Mesodermal cell (in vitro differentiated cells): Measurements from ENCODE around the gene STRADA.

ENCODE experiments used
- H3K27ac ChIP-seq: 2 replicates; pipeline ENCODE4 v1.7.0; 2013; ENCODE audit warnings: mild to moderate bottlenecking, low read depth, low read length, moderate library complexity; ENCODE audit not compliant: severe bottlenecking
- H3K36me3 ChIP-seq: 2 replicates; pipeline ENCODE4 v1.7.1; 2013; ENCODE audit warnings: mild to moderate bottlenecking, low read length, moderate library complexity; ENCODE audit not compliant: control insufficient read depth, insufficient read depth
- H3K4me1 ChIP-seq: one replicate; pipeline ENCODE4 v1.7.1; 2013; ENCODE audit warnings: mild to moderate bottlenecking, low read length; ENCODE audit not compliant: insufficient read depth, control insufficient read depth, poor library complexity, severe bottlenecking
- H3K4me3 ChIP-seq: 2 replicates; pipeline ENCODE4 v1.7.0; 2013; ENCODE audit warnings: low read length, control low read depth, mild to moderate bottlenecking; ENCODE audit not compliant: insufficient read depth, poor library complexity, severe bottlenecking; ENCODE audit errors: extremely low read depth
- H3K9me3 ChIP-seq: 2 replicates; pipeline ENCODE4 v1.7.1; 2013; ENCODE audit warnings: mild to moderate bottlenecking, low read length, moderate library complexity; ENCODE audit not compliant: control insufficient read depth
- WGBS, 2 experiments: methylation state at CpG; one replicate each; pipeline ENCODE4 v1.1.5; 2013; ENCODE audit warnings: missing lambda C conversion rate in 2 of 2; ENCODE audit not compliant: insufficient coverage in 2 of 2; 5-methylcytosine and 5-hydroxymethylcytosine counted together

The STRADA gene

GRCh38 chr17:63714550-63715277 lies 26.9 kb downstream of the STRADA start:
- Histone ChIP-seq H3K4me1 (no peaks in the 10 kb centered on the region), H3K36me3 (peaks cover 43% of the 10 kb centered on the region), H3K27ac (no peak overlapping the region), H3K9me3 (no peaks in the 10 kb centered on the region), H3K4me3 (no peak overlapping the region)
- 93 to 97% methylated on average over 7 to 9 of the region's 10 CpGs for WGBS, 2 experiments

DNA sequence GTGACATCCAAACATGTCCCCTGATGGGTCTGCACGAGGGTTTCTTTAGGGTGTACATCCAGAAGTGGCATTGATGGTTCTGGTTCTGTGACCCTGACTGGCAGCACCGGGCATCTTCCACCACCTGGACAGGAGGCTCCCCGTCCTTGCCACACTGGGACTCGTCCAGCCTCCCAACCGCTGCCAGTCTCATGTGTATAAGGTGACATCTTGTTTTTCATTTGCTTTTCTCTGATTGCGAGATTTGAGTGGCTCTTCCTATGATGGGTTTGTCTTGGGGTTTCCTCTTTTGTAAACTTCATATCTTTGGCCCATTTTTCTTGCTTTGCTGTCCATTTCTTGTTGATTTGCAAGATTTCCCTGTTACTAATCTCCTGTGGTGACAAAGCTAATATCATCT lies 32.5 kb downstream of the STRADA start:
- Histone ChIP-seq H3K4me1 (peaks cover 3% of the 10 kb centered on the region), H3K4me3 (no peak overlapping the region), H3K9me3 (no peaks in the 10 kb centered on the region), H3K36me3 (peaks cover 66% of the 10 kb centered on the region), H3K27ac (no peak overlapping the region)
- 96 to 98% methylated on average over 4 to 5 of the region's 6 CpGs for WGBS, 2 experiments

DNA sequence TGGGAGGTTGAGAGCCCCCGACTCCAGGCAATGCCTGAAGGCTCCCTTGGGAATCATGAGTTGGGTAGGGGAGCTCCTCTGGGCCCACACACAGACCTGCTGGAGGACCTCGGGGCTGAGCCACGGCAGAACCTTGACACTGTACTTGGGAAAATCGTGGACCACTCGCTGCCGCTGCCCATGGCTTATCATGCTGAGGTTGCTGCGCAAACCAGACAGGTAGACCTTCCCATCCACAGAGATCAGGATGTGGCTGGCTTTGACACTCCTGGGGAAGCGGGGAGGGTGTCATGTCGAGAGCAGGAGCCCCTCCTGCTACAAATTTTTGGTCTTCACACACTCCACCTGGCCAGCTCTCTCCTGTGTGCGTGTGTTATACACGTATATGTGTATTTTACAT lies 34.4 kb downstream of the STRADA start:
- peaks cover 57% of the 10 kb centered on the region for H3K36me3 ChIP-seq
- 93 to 95% methylated on average over 7 of the region's 11 CpGs for WGBS, 2 experiments
- no peaks in the 10 kb centered on the region for H3K9me3 ChIP-seq
- no peak overlapping the region for H3K27ac ChIP-seq
- H3K4me1 ChIP-seq = peaks cover 14% of the 10 kb centered on the region
- no peak overlapping the region for H3K4me3 ChIP-seq

GRCh38 chr17:63706336-63707082 lies 35.1 kb downstream of the STRADA start:
- H3K27ac ChIP-seq = no peak overlapping the region
- no peak overlapping the region for H3K4me3 ChIP-seq
- H3K36me3 ChIP-seq = peaks cover 53% of the 10 kb centered on the region
- H3K9me3 ChIP-seq = no peaks in the 10 kb centered on the region
- peaks cover 15% of the 10 kb centered on the region for H3K4me1 ChIP-seq
- 90 to 91% methylated on average over 4 to 5 of the region's 7 CpGs for WGBS, 2 experiments

DNA sequence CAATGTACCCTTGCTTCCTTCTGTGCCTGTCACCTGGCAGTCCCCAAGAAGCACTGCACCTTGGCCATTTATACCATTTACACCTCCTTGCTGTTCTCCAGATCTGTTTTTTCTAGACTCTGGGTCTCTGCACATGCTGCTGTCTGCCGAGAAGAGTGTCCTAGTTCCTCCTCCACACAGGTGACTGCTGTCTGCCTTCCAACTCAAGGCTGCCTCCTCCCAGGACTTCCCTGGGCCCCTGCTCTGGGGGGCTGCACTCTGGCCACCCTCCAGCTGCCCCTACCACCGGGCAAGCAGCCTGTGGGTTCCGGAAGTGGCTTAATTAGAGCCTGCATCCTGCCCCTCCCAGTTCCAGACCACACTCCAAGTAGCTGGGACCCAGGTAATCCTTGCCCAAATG lies 35.9 kb downstream of the STRADA start:
- WGBS, 2 experiments = 89 to 93% methylated on average over 3 of the region's 3 CpGs
- H3K27ac ChIP-seq = no peak overlapping the region
- peaks cover 47% of the 10 kb centered on the region for H3K36me3 ChIP-seq
- no peak overlapping the region for H3K4me3 ChIP-seq
- no peaks in the 10 kb centered on the region for H3K9me3 ChIP-seq
- peaks cover 21% of the 10 kb centered on the region for H3K4me1 ChIP-seq

GRCh38 chr17:63704836-63705235 lies 36.8 kb downstream of the STRADA start:
- H3K36me3 ChIP-seq = peaks cover 42% of the 10 kb centered on the region
- no peak overlapping the region for H3K4me3 ChIP-seq
- 92 to 98% methylated on average over 9 of the region's 9 CpGs for WGBS, 2 experiments
- no peak overlapping the region for H3K27ac ChIP-seq
- no peaks in the 10 kb centered on the region for H3K9me3 ChIP-seq
- peaks cover 21% of the 10 kb centered on the region for H3K4me1 ChIP-seq

GRCh38 chr17:63704259-63704576 lies 37.4 kb downstream of the STRADA start:
- peaks cover 21% of the 10 kb centered on the region for H3K4me1 ChIP-seq
- no peaks in the 10 kb centered on the region for H3K9me3 ChIP-seq
- peaks cover 39% of the 10 kb centered on the region for H3K36me3 ChIP-seq
- no peak overlapping the region for H3K4me3 ChIP-seq
- 97 to 100% methylated on average over 1 to 6 of the region's 11 CpGs for WGBS, 2 experiments
- no peak overlapping the region for H3K27ac ChIP-seq

- Histone ChIP-seq H3K4me3 (no peak overlapping the region), H3K36me3 (peaks cover 34% of the 10 kb centered on the region), H3K27ac (no peak overlapping the region), H3K9me3 (no peaks in the 10 kb centered on the region), H3K4me1 (peaks cover 21% of the 10 kb centered on the region)
- WGBS, 2 experiments = 97 to 98% methylated on average over 10 to 13 of the region's 16 CpGs
Measured at GRCh38 chr17:63703556-63704258, 37.9 kb downstream of the STRADA start.

DNA sequence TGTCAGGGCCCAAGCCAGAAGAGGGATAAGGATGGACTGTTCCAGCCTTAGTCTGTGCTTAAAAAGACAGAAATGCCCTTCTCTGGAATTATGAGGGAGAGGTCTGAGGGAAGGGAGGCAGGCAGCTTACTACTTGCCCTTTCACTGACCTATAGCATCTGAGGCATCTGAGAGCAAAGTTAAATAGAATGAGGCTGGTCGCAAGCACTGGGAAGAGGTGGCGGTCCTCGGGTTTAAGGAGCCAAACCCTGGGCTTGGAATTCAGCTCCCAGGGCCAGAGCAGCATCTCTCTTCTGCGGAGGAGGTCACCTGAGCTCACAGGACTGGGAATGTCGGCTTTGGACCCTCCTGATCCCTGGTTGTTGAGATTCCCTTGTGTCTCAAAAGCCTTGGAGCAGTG lies 38.6 kb downstream of the STRADA start:
- Histone ChIP-seq H3K27ac (no peak overlapping the region), H3K9me3 (no peaks in the 10 kb centered on the region), H3K4me1 (peaks cover 27% of the 10 kb centered on the region), H3K36me3 (peaks cover 33% of the 10 kb centered on the region), H3K4me3 (no peak overlapping the region)
- WGBS, 2 experiments = 90 to 96% methylated on average over 5 of the region's 5 CpGs

- no peak overlapping the region for H3K4me3 ChIP-seq
- WGBS, 2 experiments = 95 to 98% methylated on average over 3 to 5 of the region's 6 CpGs
- peaks cover 30% of the 10 kb centered on the region for H3K4me1 ChIP-seq
- peaks cover 35% of the 10 kb centered on the region for H3K36me3 ChIP-seq
- H3K9me3 ChIP-seq = no peaks in the 10 kb centered on the region
- no peak overlapping the region for H3K27ac ChIP-seq
Measured at GRCh38 chr17:63702721-63703015, 38.9 kb downstream of the STRADA start.
